Stimulated activated CD4-positive, alpha-beta T cell treated with anti-CD3 and anti-CD28 coated beads, Interleukin-1b, Interleukin-23, amount 100 ng/mL, for 24 hours (primary cell): Measurements from ENCODE around the gene COX8A.
"Not testable (repeated sequence)": the region's sequence is repeated elsewhere in the genome, so short reads cannot be mapped to it uniquely, and the experiment has no call there.

Experiments
- DNase-seq, 4 experiments: peaks; one replicate each; pipeline ENCODE4 v3.0.0-alpha.2; 2020; ENCODE audit warnings: low read depth in 4 of 4, low spot score in 1 of 4

COX8A gene

DNA sequence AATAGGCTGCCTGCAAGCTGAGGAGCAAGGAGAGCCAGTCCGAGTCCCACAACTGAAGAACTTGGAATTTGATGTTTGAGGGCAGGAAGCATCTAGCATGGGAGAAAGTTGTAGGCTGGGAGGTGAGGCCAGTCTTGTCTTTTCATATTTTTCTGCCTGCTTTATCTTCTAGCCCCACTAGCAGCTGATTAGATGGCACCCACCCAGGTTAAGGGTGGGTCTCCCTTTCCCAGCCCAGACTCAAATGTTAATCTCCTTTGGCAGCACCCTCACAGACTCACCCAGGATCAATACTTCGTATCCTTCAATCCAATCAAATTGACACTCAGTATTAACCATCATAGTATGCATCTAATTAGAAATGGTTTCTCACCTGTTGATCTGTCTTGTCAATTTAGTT is 5.0 kb upstream of the COX8A start:
- no peak for DNase-seq

DNA sequence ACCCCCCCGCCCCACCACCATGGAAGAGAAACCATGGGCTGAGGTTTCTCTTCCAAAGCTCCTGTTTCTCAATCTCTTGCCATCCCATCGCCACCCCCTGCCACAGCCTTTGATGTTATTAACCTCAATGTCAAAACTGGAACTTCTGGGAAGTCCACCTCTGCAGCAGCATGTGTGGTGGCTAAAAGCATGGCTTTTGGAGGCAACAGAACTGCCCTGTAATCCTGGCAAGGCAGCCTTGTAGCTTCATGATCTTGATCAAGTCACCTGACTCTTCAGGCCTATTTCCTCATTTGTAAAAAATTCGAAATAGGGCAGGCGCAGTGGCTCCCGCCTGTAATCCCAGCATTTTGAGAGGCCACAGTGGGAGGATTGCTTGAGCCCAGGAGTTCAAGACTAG is 3.5 kb upstream of the COX8A start:
- no peak for DNase-seq

DNA sequence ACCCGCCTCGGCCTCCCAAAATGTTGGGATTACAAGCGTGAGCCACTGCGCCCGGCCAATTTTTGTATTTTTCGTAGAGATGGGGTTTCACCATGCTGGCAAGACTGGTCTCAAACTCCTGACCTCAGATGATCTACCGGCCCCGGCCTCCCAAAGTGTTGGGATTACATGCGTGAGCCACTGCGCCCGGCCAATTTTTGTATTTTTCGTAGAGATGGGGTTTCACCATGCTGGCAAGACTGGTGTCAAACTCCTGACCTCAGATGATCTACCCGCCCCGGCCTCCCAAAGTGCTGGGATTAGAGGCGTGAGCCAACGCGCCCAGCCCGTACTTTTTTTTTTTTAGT is 535 bp upstream of the COX8A start:
- not testable (repeated sequence) for DNase-seq

- DNase-seq: no peak
Measured at GRCh38 chr11:63978551-63979239, 4.3 kb downstream of the COX8A start.

GRCh38 chr11:63979426-63979825 is 5.0 kb downstream of the COX8A start:
- DNase-seq: no peak

GRCh38 chr11:63985812-63986155 is 11.4 kb downstream of the COX8A start:
- DNase-seq: peak in 2 of 4 experiments; percentile 60 to 62

DNA sequence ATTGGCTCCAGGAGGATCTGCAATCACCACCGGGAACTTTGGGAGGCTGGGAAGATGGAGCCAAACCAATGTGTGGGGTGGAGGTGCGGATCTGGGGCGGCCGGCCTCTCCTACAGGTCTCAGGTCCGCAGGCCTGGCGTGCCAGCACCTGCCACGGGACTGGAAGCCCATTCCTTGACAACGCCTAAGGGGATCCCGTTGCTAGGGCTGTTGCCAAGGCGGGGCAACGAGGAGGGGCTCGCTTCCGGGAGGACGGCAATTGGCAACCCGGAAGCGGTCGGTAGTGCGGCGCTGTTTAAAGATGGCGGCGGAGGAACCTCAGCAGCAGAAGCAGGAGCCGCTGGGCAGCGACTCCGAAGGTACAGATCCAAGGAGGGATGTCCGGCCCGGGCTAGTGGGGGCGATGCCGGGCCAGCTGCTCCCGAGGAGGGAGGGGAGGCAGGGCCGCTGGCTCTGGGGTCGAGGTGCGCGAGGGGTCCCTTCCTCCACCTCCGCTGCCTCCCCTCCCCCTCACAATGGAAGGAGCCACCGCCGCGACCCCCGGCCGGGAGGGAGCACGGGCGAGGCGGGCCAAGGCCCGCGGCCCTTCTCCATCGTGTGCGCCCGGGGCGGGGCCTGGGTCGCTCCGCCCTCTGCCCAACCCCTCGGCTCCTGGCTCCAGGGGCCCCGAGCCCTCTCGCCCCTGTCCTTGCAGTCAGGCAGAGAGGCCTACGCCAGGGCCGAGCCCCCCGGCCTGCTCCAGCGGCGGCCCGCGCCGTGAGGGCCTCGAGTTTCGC is 11.9 kb downstream of the COX8A start, which contains the start of gene OTUB1:
Gene OTUB1, plus strand, starts transcription at position 283 of the 776 bp plus-strand sequence. Its CDS starts 19 bp downstream, at position 302.
- DNase-seq: peak; percentile 57 to 86 (median 76)

DNA sequence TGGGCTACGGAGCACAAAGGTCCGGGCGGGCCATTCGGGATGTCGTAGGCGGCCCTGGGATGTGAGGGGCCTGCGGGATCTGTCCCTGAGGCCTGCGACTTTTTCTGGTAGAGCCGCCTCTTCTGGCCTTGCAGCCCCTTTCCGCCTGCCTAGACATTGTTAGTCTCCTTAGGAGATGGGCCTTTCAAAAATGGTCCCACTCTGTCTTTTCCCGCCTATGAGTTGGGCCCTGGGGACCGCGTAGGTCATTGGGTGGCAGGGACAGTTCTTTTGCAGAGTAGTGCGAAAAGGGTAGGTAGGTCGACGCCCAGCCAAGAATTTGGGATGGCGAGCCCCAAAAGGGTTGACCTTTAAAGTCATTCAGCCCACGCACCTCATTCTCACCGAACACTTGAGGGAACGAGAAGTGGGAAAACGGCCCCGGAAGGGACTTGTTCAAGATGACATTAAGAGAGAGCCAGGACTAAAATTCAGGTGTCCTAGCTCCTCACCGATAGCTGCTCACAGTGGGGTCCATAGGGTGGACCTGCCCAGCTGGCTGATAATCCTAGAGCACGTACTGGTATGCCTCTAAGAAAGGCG is 12.6 kb downstream of the COX8A start:
- no peak for DNase-seq

DNA sequence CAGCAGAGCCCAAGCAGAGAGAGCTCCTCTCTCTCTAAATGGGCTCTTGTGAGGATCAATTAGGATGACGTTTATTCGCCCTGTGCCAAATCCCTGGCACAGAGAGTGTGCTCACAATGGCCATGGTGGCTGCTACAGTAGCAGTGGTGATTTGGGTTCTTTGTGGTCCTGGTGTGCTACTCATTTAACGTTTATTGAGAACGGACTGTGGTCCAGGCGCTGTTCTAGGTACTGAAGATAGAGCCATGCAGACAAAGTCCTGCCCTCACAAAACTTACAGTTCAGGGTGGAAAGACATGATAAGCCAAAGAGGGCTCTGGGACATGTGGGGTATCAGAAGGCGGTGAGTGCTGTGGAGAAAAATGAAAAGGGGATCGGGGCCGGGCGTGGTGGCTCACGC is 17.1 kb downstream of the COX8A start:
- DNase-seq: no peak

DNA sequence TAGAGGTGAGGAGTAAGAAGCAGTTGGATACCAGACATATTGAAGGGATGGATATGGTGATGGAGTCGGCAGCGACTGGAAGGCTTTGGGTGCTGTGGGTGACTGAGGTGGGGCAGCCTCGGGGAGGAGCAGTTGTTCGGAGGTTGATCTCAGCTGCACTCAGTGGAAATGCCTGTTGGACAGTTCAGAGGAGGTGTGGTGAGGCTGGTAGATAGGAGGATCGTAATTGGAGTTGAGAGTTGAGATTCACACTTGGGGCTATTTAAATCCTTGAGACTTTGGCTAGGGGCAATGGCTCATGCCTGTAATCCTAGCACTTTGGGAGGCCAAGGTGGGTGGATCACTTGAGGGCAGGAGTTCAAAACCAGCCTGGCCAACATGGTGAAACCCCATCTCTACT is 18.7 kb downstream of the COX8A start:
- no peak for DNase-seq

DNA sequence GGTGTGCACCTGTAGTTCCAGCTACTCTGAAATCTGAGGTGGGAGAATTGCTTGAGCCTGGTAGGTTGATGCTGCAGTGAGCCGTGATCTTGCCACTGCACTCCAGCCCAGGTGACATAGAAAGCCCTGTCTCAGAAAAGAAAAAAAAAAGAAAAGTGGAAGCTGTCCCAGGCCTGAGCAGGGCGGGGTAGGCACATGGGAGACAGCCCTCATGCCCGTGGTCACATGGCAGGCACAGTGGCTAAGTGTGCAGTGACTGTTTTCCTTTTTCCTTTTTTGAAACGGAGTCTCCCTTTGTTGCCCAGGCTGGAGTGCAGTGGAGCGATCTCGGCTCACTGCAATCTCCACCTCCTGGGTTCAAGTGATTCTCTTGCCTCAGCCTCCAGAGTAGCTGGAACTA is 19.6 kb downstream of the COX8A start:
- no peak for DNase-seq

GRCh38 chr11:63996512-63996911 is 22.1 kb downstream of the COX8A start:
- DNase-seq: no peak

GRCh38 chr11:63997104-63997700 is 22.8 kb downstream of the COX8A start:
- no peak for DNase-seq

GRCh38 chr11:63997801-63998337 is 23.4 kb downstream of the COX8A start:
- DNase-seq: no peak

DNA sequence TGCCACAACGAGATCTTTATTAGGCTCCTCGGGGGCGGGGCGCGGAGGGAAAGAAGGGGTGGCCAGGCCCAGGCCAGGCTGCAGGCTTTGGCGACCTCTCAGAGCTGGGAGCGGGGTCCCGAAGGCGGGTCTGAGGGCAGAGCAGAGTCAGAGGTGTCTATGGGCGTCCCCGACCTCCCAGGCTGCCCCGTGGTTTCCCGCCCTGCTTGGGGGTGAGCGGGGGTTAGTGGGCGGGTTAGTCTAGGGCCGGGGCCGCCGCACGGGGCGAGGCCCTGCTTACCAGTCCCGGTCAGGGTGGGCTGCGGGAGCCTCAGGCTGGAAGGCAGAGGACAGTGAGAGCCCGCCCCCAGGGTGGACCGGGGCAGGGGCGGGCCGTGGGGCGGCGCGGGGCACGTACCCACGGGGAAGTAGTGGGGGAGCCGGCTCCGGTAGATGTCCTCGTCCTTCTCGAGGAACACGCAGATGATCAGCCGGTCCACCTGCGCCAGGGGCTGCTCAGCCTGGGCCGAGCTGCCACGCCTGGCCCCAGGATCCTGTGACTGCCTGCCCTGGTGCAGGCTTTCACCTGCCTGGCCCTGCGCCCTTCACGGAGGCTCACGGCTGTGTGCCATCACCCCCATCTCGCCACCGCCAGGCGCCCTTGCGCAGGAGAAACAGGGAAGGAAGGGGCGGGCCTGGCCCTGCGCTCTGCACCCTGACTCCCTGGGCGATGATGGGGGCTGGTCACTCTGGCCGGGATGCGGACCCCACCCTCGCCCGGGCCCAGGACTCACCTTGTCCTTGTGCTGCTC is 24.3 kb downstream of the COX8A start:
- DNase-seq: no peak

DNA sequence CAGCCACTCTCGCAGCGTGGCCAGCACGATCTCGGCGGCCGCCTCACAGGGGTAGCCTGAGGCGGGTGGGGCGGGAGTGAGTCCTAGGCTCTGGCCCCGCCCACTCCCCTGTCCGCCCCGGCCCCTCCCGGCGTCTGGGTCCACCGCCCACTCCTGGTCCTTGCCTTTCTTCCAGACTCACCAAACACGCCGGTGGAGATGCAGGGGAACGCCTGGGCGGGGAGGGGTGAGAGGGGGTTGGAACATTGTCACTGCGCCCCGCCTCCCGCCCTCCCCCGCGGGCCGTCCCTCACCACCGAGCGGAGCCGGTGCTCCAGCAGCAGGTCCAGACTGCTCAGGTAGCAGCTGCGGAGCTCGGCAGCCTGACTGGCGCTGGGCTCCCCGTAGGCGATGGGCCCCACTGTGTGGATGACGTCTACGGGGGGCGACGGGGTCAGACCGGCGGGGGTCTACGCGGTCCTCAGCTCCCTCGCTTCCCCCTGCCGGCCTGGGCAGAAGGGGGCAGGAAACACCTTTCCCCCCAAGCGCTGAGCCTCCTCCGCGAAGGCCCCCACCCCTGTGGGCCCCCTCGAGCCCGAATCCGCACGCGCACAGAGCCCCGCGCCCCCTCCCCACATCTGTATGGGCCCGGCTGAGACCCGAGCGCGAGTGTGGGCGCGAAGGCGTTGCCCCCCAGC is 25.1 kb downstream of the COX8A start:
- peak; percentile 41 to 59 (median 46) for DNase-seq

- DNase-seq: peak; percentile 45 to 65 (median 53)
Measured at GRCh38 chr11:64000026-64000739, 25.8 kb downstream of the COX8A start.

GRCh38 chr11:64000740-64001483 is 26.5 kb downstream of the COX8A start:
- DNase-seq: no peak
